A673 (cell line): ENCODE measurements around the gene FOXP4. TPM values are rescaled to one million over a fixed set of nuclear protein-coding genes. Genes with fewer than 3 reads are reported as not detected.

ENCODE experiments used
- BruUV-seq: library from RNA; stranded (reverse); fragments of 400-500 nt; replicated peaks from 2 replicates; lab custom pipeline; 2021; lab: Mats Ljungman, UMichigan
- CTCF ChIA-PET: fragments of 300-600 bp; sonication (Branson Sonifier 250); formaldehyde crosslinking; loops from one replicate; lab custom pipeline; 2022; ENCODE audit warnings: antibody characterized with exemption; lab: Charles Lee
- POLR2A ChIA-PET: fragments of 300-600 bp; sonication (Branson Sonifier 250); formaldehyde crosslinking; loops from one replicate; lab custom pipeline; 2022; ENCODE audit warnings: antibody characterized with exemption; ENCODE audit not compliant: low non-redundant PET; lab: Charles Lee
- DNase-seq: peaks from one replicate; pipeline ENCODE4 v3.0.0-alpha.2; 2015; ENCODE audit warnings: low spot score
- H3K27ac ChIP-seq: fragments of 200-600 bp; sonication (generic); 2 replicates; pipeline ENCODE4 v1.5.1; 2016; ENCODE audit warnings: mixed run types, low read depth, mild to moderate bottlenecking, mixed read lengths, antibody characterized with exemption, low read length; ENCODE audit not compliant: poor library complexity, severe bottlenecking
- H3K27me3 ChIP-seq: fragments of 200-600 bp; sonication (generic); replicated peaks from 2 replicates; pipeline ENCODE4 v1.6.1; 2017; ENCODE audit warnings: mixed run types, low read depth, mild to moderate bottlenecking, mixed read lengths, antibody characterized with exemption, low read length; ENCODE audit not compliant: insufficient read depth, poor library complexity
- H3K36me3 ChIP-seq: fragments of 200-600 bp; sonication (generic); 2 replicates; pipeline ENCODE4 v1.6.1; 2016; ENCODE audit warnings: mixed run types, mild to moderate bottlenecking, mixed read lengths, antibody characterized with exemption, low read length; ENCODE audit not compliant: insufficient read depth, poor library complexity, severe bottlenecking
- H3K4me1 ChIP-seq: fragments of 200-600 bp; sonication (generic); 2 replicates; pipeline ENCODE4 v1.6.1; 2017; ENCODE audit warnings: mixed run types, mild to moderate bottlenecking, mixed read lengths, antibody characterized with exemption, low read length; ENCODE audit not compliant: insufficient read depth, poor library complexity, severe bottlenecking
- H3K4me3 ChIP-seq: fragments of 200-600 bp; sonication (generic); 2 replicates; pipeline ENCODE4 v1.5.1; 2016; ENCODE audit warnings: low read depth, mixed run types, mild to moderate bottlenecking, mixed read lengths, low read length; ENCODE audit not compliant: poor library complexity, severe bottlenecking
- H3K9me3 ChIP-seq: fragments of 200-600 bp; sonication (generic); 2 replicates; pipeline ENCODE4 v1.6.1; 2016; ENCODE audit warnings: mixed run types, low read depth, mild to moderate bottlenecking, mixed read lengths, antibody characterized with exemption, low read length; ENCODE audit not compliant: poor library complexity, severe bottlenecking
- CTCF ChIP-seq: fragments of 300-800, 200-600 bp; sonication (generic); conservative IDR thresholded peaks from 2 replicates; pipeline ENCODE4 v1.5.1; 2017; ENCODE audit warnings: low read depth, mild to moderate bottlenecking, antibody characterized with exemption, low read length, moderate library complexity, mixed read lengths
- EZH2 ChIP-seq: fragments of 200-600 bp; sonication (generic); IDR thresholded peaks from 2 replicates; pipeline ENCODE4 v1.6.1; 2017; ENCODE audit warnings: borderline replicate concordance, low read depth, mild to moderate bottlenecking, mixed read lengths, antibody characterized with exemption, low read length; ENCODE audit not compliant: poor library complexity, severe bottlenecking
- intact Hi-C: fragments of 100-400 bp; cut with micrococcal nuclease; formaldehyde crosslinking; loops from one replicate; pipeline ENCODE4 v1.10.0; 2022; ENCODE audit not compliant: unreplicated experiment
- total RNA-seq: library from RNA; stranded (reverse); gene quantifications from 2 replicates; pipeline ENCODE4 v1.2.3, GENCODE V29; 2021

The FOXP4 gene
- total RNA-seq, 1 experiment from 2014 or later = 53.9 TPM

- DNase-seq = peak; percentile 78
- no peak overlapping the region for H3K4me3 ChIP-seq
- H3K9me3 ChIP-seq = no peaks in the 10 kb centered on the region
- no TSS peak for BruUV-seq
- intact Hi-C loops = loop anchor here (1.0 to 5.0 kb wide), 3 partner anchors 60 to 223 kb away; no protein-coding TSS in a partner anchor
- CTCF ChIA-PET = interaction anchor here (0.6 to 0.7 kb wide), 5 partner anchors 91 to 224 kb away, joined by 3 to 5 read pairs (median 3); no protein-coding TSS in a partner anchor
- no peak overlapping the region for H3K27ac ChIP-seq
- TF ChIP-seq CTCF (peak; percentile 93), EZH2 (no peak)
- peaks cover 29% of the 10 kb centered on the region for H3K36me3 ChIP-seq
- POLR2A ChIA-PET = no interaction called here
- H3K27me3 ChIP-seq = no peaks in the 10 kb centered on the region
- H3K4me1 ChIP-seq = peaks cover 7% of the 10 kb centered on the region
Observed at GRCh38 chr6:41591859-41592502, 45.8 kb downstream of the FOXP4 start.

GRCh38 chr6:41593406-41593805, 47.2 kb downstream of the FOXP4 start:
- TF ChIP-seq EZH2 (no peak), CTCF (no peak)
- no TSS peak for BruUV-seq
- ChIA-PET POLR2A (no interaction called here), CTCF (interaction anchor here (1.1 kb wide), 1 partner anchor 90 kb away, joined by 4 read pairs; no protein-coding TSS in a partner anchor)
- no peaks in the 10 kb centered on the region for H3K9me3 ChIP-seq
- no peak overlapping the region for H3K4me3 ChIP-seq
- no peaks in the 10 kb centered on the region for H3K27me3 ChIP-seq
- intact Hi-C loops = loop anchor here (5.0 kb wide), 1 partner anchor 61 kb away; no protein-coding TSS in a partner anchor
- DNase-seq = no peak
- no peak overlapping the region for H3K27ac ChIP-seq
- peaks cover 7% of the 10 kb centered on the region for H3K4me1 ChIP-seq
- peaks cover 29% of the 10 kb centered on the region for H3K36me3 ChIP-seq

GRCh38 chr6:41593839-41594238, 47.7 kb downstream of the FOXP4 start:
- no peak overlapping the region for H3K4me3 ChIP-seq
- no peak for DNase-seq
- CTCF ChIA-PET = interaction anchor here (1.0 to 1.1 kb wide), 2 partner anchors 90 to 170 kb away, joined by 3 to 4 read pairs; no protein-coding TSS in a partner anchor
- H3K27ac ChIP-seq = no peak overlapping the region
- H3K9me3 ChIP-seq = no peaks in the 10 kb centered on the region
- no peaks in the 10 kb centered on the region for H3K27me3 ChIP-seq
- intact Hi-C loops = loop anchor here (5.0 kb wide), 1 partner anchor 62 kb away; no protein-coding TSS in a partner anchor
- POLR2A ChIA-PET = no interaction called here
- BruUV-seq = no TSS peak
- TF ChIP-seq EZH2 (no peak), CTCF (no peak)
- peaks cover 28% of the 10 kb centered on the region for H3K36me3 ChIP-seq
- H3K4me1 ChIP-seq = peaks cover 7% of the 10 kb centered on the region
